ENCODE data around the gene ABL2. TPM values are rescaled to one million over a fixed set of nuclear protein-coding genes. Genes with fewer than 3 reads are reported as not detected.

The ABL2 gene
- total RNA-seq, 1 experiment from 2014 or later = 18.3 TPM

- ChIA-PET CTCF (interaction anchor here (0.8 kb wide), 1 partner anchor 14 kb away, joined by 5 read pairs; no protein-coding TSS in a partner anchor), POLR2A (no interaction called here)
- peaks cover 30% of the 10 kb centered on the region for H3K4me1 Mint-ChIP-seq
- TF ChIP-seq, protein P1, sequence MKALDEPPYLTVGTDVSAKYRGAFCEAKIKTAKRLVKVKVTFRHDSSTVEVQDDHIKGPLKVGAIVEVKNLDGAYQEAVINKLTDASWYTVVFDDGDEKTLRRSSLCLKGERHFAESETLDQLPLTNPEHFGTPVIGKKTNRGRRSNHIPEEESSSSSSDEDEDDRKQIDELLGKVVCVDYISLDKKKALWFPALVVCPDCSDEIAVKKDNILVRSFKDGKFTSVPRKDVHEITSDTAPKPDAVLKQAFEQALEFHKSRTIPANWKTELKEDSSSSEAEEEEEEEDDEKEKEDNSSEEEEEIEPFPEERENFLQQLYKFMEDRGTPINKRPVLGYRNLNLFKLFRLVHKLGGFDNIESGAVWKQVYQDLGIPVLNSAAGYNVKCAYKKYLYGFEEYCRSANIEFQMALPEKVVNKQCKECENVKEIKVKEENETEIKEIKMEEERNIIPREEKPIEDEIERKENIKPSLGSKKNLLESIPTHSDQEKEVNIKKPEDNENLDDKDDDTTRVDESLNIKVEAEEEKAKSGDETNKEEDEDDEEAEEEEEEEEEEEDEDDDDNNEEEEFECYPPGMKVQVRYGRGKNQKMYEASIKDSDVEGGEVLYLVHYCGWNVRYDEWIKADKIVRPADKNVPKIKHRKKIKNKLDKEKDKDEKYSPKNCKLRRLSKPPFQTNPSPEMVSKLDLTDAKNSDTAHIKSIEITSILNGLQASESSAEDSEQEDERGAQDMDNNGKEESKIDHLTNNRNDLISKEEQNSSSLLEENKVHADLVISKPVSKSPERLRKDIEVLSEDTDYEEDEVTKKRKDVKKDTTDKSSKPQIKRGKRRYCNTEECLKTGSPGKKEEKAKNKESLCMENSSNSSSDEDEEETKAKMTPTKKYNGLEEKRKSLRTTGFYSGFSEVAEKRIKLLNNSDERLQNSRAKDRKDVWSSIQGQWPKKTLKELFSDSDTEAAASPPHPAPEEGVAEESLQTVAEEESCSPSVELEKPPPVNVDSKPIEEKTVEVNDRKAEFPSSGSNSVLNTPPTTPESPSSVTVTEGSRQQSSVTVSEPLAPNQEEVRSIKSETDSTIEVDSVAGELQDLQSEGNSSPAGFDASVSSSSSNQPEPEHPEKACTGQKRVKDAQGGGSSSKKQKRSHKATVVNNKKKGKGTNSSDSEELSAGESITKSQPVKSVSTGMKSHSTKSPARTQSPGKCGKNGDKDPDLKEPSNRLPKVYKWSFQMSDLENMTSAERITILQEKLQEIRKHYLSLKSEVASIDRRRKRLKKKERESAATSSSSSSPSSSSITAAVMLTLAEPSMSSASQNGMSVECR (CRISPR knock-in tag; IDR thresholded peaks at IDR 0.05; ENCODE audit: borderline replicate concordance) = no peak
- no peak for TF ChIP-seq GTF2I (CRISPR knock-in tag; conservative IDR thresholded peaks at IDR 0.05)
- TF ChIP-seq ZBTB21 (CRISPR knock-in tag; IDR thresholded peaks at IDR 0.05; ENCODE audit: borderline replicate concordance) = no peak
- no peak for TF ChIP-seq ATF1 (CRISPR knock-in tag; IDR thresholded peaks at IDR 0.05)
- TF ChIP-seq ELF4 (CRISPR knock-in tag; IDR thresholded peaks at IDR 0.05; ENCODE audit: low read depth) = no peak
- TF ChIP-seq, protein P2, sequence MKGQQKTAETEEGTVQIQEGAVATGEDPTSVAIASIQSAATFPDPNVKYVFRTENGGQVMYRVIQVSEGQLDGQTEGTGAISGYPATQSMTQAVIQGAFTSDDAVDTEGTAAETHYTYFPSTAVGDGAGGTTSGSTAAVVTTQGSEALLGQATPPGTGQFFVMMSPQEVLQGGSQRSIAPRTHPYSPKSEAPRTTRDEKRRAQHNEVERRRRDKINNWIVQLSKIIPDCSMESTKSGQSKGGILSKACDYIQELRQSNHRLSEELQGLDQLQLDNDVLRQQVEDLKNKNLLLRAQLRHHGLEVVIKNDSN (CRISPR knock-in tag; IDR thresholded peaks at IDR 0.05) = no peak
- TF ChIP-seq SMAD3 (CRISPR knock-in tag; IDR thresholded peaks at IDR 0.05; ENCODE audit: borderline replicate concordance) = no peak
- TF ChIP-seq CREB1 (CRISPR knock-in tag; IDR thresholded peaks at IDR 0.05) = no peak
- no peak for TF ChIP-seq NR3C1 (CRISPR knock-in tag; conservative IDR thresholded peaks at IDR 0.05; ENCODE audit: low read depth)
- no peak for TF ChIP-seq ZNF138 (CRISPR knock-in tag; conservative IDR thresholded peaks at IDR 0.05)
- TF ChIP-seq, protein P3, sequence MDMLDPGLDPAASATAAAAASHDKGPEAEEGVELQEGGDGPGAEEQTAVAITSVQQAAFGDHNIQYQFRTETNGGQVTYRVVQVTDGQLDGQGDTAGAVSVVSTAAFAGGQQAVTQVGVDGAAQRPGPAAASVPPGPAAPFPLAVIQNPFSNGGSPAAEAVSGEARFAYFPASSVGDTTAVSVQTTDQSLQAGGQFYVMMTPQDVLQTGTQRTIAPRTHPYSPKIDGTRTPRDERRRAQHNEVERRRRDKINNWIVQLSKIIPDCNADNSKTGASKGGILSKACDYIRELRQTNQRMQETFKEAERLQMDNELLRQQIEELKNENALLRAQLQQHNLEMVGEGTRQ (CRISPR knock-in tag; IDR thresholded peaks at IDR 0.05) = no peak
- no peak for TF ChIP-seq ZSCAN18 (CRISPR knock-in tag; IDR thresholded peaks at IDR 0.05)
- TF ChIP-seq, protein P4, sequence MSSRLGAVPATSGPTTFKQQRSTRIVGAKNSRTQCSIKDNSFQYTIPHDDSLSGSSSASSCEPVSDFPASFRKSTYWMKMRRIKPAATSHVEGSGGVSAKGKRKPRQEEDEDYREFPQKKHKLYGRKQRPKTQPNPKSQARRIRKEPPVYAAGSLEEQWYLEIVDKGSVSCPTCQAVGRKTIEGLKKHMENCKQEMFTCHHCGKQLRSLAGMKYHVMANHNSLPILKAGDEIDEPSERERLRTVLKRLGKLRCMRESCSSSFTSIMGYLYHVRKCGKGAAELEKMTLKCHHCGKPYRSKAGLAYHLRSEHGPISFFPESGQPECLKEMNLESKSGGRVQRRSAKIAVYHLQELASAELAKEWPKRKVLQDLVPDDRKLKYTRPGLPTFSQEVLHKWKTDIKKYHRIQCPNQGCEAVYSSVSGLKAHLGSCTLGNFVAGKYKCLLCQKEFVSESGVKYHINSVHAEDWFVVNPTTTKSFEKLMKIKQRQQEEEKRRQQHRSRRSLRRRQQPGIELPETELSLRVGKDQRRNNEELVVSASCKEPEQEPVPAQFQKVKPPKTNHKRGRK (CRISPR knock-in tag; IDR thresholded peaks at IDR 0.05; ENCODE audit: borderline replicate concordance) = no peak
- TF ChIP-seq TP53 (CRISPR knock-in tag; IDR thresholded peaks at IDR 0.05) = no peak
- no peak for TF ChIP-seq PREB (CRISPR knock-in tag; IDR thresholded peaks at IDR 0.05; ENCODE audit: borderline replicate concordance)
- H3K9me3 Mint-ChIP-seq = no peaks in the 10 kb centered on the region
- H3K27ac Mint-ChIP-seq = no peak overlapping the region; the same call in 1 of the 2 replicates
- H3K36me3 Mint-ChIP-seq = peaks cover 46% of the 10 kb centered on the region
- no peaks in the 10 kb centered on the region for H3K27me3 Mint-ChIP-seq (ENCODE audit: low read depth)
- H3K4me3 Mint-ChIP-seq = no peak overlapping the region
- DNase-seq (ENCODE audit: low spot score) (no peak), ATAC-seq (no peak)
These were observed 138.6 kb downstream of the ABL2 start for GRCh38 chr1:179090923-179091322.

Measured in WTC11 (cell line).